Left lung (tissue), 10 donors: ENCODE measurements around the gene PERCC1. TPM values are rescaled to one million over a fixed set of nuclear protein-coding genes. Genes with fewer than 3 reads are reported as not detected.

Experiments used
- ATAC-seq: fragments of 200-7000 bp; cut with Tn5 transposase; one replicate; pipeline ENCODE4 v1.9.1; 2020; ENCODE audit warnings: moderate library complexity
- DNase-seq, 4 donors: peaks; one replicate each; pipeline ENCODE4 v3.0.0-alpha.2; 2013 to 2020
- H3K27ac ChIP-seq, 2 donors: fragments of 200-600 bp; sonication (generic) in 1 of 2; one replicate each; pipeline versions ENCODE4 v1.5.0 to v1.8.0; 2020 to 2021
- H3K27me3 ChIP-seq, 2 donors: fragments of 200-600 bp; sonication (generic) in 1 of 2; one replicate each; pipeline versions ENCODE4 v1.5.0 to v1.8.0; 2020 to 2021
- H3K36me3 ChIP-seq, 2 donors: fragments of 200-600 bp; sonication (generic) in 1 of 2; one replicate each; pipeline versions ENCODE4 v1.5.0 to v1.8.0; 2020 to 2021
- H3K4me1 ChIP-seq, 2 donors: fragments of 200-600 bp; one replicate each; pipeline ENCODE4 v1.8.0; 2021
- H3K4me3 ChIP-seq, 2 donors: fragments of 200-600 bp; sonication (generic) in 1 of 2; one replicate each; pipeline versions ENCODE4 v1.5.0 to v1.8.0; 2020 to 2021; ENCODE audit warnings: mild to moderate bottlenecking in 1 of 2
- H3K9me3 ChIP-seq, 2 donors: fragments of 200-600 bp; sonication (generic) in 1 of 2; one replicate each; pipeline versions ENCODE4 v1.5.0 to v1.8.0; 2020 to 2021
- intact Hi-C, 2 donors: fragments of 100-400 bp; cut with DNase I; formaldehyde crosslinking; loops; one replicate each; pipeline versions ENCODE4 v1.11.2 to v1.14.2; 2022
- polyA plus RNA-seq, 6 donors: library from polyadenylated mRNA; unstranded; fragments of 120-200 nt; gene quantifications; one replicate each; pipeline ENCODE4 v1.2.1, GENCODE V29; 2013; ENCODE audit not compliant: insufficient read length in 6 of 6
- total RNA-seq, 2 donors: library from RNA; stranded (reverse); fragmentation: NEBNext Ultra II Directional; extraction: Animal tissue kit (Norgen Biotek cat#: 25700); gene quantifications; one replicate each; pipeline ENCODE4 v1.2.1, GENCODE V29; 2021
- TF ChIP-seq, protein P1 (sequence below), 2 donors: fragments of 200-600 bp; sonication (generic) in 1 of 2; IDR thresholded peaks; one replicate each; pipeline versions ENCODE4 v1.5.0 to v1.8.0; 2021; ENCODE audit warnings: antibody characterized with exemption in 2 of 2
- donor health status: DM: no; HTN: yes; CAD: no.
- donor health status: DM: no; HTN: no; CAD: no.

PERCC1 gene
- total and polyA plus RNA-seq, 8 donors: 0.31 to 4.4 (median 3.3) TPM; not detected in 1

DNA sequence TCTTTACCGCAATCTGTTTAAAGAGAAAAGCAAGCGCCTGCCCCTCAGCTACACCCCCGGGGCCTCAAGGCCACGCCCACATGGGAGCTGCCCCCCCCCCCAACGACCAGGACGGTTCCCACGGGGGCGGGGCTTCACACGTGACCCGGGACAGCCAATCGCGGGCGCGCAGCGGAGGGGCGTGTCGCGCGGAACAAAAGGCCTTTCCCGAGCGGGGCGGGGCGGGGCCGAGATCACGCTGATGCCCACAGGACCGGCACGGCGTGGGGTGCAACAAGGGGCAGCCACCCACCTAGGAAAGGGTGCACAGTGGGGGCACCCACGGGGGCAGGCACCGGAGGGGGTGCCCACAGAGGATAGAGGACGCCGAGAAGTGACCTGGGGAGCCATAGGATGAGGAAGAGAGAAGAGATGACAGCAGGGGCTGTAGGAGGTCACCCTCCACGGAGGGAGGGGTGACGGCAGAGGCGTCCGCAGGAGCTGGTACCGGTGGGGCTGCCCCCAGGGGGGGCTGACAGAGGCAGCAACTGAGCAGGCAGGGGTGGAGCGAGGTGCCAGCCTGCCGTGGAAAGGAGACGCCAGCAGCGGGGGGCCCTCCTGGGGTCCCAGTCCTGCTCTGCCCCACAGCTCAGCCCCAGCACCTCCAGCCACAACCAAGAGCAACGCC, 22.6 kb upstream of the PERCC1 start:
- H3K36me3 ChIP-seq: peaks cover 0 to 26% of the 10 kb centered on the region in 2 donors
- no peaks in the 10 kb centered on the region for H3K27me3 ChIP-seq
- peak overlapping the region; percentile 42 to 48 for H3K4me3 ChIP-seq
- peaks cover 0 to 22% of the 10 kb centered on the region in 2 donors for H3K4me1 ChIP-seq
- intact Hi-C loops: no loop called here
- DNase-seq (peak; percentile 85 to 97 (median 92)), ATAC-seq (peak; percentile 99)
- no peaks in the 10 kb centered on the region for H3K9me3 ChIP-seq
- peak overlapping the region in 1 of 2 donors; percentile 45 for H3K27ac ChIP-seq
- TF ChIP-seq, protein P1, sequence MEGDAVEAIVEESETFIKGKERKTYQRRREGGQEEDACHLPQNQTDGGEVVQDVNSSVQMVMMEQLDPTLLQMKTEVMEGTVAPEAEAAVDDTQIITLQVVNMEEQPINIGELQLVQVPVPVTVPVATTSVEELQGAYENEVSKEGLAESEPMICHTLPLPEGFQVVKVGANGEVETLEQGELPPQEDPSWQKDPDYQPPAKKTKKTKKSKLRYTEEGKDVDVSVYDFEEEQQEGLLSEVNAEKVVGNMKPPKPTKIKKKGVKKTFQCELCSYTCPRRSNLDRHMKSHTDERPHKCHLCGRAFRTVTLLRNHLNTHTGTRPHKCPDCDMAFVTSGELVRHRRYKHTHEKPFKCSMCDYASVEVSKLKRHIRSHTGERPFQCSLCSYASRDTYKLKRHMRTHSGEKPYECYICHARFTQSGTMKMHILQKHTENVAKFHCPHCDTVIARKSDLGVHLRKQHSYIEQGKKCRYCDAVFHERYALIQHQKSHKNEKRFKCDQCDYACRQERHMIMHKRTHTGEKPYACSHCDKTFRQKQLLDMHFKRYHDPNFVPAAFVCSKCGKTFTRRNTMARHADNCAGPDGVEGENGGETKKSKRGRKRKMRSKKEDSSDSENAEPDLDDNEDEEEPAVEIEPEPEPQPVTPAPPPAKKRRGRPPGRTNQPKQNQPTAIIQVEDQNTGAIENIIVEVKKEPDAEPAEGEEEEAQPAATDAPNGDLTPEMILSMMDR (IDR thresholded peaks at IDR 0.05): no peak

DNA sequence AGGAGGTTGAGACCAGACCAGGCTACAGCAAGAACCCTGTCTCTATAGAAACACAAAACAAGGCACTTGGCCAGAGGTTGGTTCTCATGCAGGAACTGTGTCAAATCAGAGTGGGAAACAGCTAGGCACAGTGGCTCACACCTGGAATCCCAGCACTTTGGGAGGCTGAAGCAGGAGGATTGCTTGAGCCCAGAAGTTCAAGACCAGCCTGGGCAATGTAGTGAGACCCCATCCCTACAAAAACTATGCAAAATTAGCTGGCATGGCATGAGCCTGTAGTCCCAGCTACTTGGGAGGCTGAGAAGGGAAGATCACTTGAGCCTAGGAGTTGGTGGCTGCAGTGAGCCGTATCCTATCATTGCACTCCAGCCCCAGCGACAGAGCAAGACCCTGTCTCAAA, 18.0 kb upstream of the PERCC1 start:
- no peak overlapping the region for H3K4me3 ChIP-seq
- H3K27ac ChIP-seq: no peak overlapping the region
- TF ChIP-seq, protein P1 (IDR thresholded peaks at IDR 0.05): no peak
- peaks cover 0 to 8% of the 10 kb centered on the region in 2 donors for H3K36me3 ChIP-seq
- DNase-seq (no peak), ATAC-seq (no peak)
- peaks cover 5 to 32% of the 10 kb centered on the region in 2 donors for H3K4me1 ChIP-seq
- H3K27me3 ChIP-seq: no peaks in the 10 kb centered on the region
- intact Hi-C loops: no loop called here
- H3K9me3 ChIP-seq: no peaks in the 10 kb centered on the region

DNA sequence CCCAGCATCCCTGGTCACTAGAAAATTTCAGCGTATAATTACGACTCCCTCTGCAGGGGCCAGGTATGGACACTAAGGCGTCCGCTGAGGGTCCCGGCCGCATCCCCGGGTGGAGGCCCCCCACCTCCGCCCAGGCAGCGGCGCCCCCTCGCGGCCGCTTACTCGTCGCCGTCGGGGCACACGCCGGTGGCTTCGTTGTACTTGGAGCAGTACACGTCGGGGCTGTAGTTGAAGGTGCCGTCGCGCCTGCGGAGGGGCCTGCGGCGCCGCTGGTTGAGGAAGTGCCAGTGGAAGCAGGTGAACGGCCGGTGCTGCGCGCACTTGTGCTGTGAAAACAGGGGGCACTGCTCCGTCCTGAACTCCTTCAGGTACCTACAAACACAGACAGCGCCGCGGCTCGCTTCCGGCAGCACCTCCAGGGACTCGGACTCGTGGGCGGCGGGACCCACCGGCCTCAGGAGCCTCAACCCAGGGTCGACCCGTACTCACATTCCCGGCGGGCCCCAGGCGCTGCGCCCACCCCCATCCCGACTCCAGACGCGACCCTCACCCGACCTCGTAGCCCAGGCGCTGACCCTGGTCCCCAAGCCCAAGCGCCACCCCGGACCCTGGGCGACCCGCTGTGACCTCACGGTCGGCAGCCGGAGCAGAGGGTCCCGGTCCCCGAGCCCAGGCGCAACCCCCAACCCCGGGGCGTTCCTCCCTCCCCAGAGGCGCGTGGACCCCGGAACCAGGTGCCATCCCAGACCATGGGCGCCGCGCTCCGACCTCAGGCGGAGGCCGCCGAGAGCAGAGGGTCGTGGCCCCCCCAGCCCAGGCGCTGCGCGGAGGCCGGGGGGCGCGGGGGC, 17.0 kb upstream of the PERCC1 start:
- peaks cover 0 to 11% of the 10 kb centered on the region in 2 donors for H3K36me3 ChIP-seq
- DNase-seq: peak in 3 of 4 donors; percentile 47 to 92 (median 59)
- H3K4me1 ChIP-seq: peaks cover 5 to 31% of the 10 kb centered on the region in 2 donors
- H3K27ac ChIP-seq: peak overlapping the region; percentile 80 to 89
- H3K4me3 ChIP-seq: peak overlapping the region; percentile 69 to 82
- intact Hi-C loops: no loop called here
- peak; percentile 72 for ATAC-seq
- no peaks in the 10 kb centered on the region for H3K9me3 ChIP-seq
- no peaks in the 10 kb centered on the region for H3K27me3 ChIP-seq
- TF ChIP-seq, protein P1 (IDR thresholded peaks at IDR 0.05): peak; percentile 58 to 63

DNA sequence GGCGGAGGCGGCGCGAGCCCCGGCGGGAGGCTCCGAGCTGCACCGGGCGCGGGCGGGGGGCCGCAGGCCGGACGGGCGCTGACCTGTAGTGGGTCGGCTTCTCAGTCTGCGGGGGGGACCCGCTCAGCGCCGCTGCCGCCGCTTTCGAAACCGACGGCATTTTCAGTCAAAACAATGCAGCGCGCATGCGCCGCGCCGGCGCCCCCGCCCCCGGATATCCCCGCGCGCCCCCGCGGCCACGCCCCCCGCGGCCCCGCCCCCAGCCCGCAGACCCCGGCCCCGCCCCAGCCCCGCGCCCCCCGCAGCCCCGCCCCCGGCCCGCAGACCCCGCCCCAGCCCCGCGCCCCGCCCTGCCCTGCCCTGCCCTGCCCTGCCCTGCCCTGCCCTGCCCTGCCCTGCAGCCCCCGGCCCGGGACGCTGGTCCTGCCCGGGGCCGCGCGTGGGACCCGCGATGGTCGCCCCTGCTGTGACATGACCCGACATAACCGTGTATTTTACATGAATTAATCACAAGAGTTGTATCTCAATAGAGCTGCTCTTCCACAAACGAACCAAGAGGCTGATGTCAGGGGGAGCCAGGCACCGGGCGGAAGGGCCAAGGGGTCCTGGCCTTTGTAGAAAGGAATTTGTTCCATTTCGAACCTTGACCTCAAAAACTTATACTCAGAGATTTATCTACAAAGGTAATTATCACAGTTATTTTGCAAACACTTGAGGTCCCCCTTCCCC, 16.2 kb upstream of the PERCC1 start, which contains the start of gene UNKL:
Gene UNKL (minus strand): TSS at position 173 of the 729 bp plus-strand sequence. CDS start 13 bp downstream, at position 160.
- intact Hi-C loops: no loop called here
- peak; percentile 61 to 94 (median 82) for DNase-seq

More for the DNA sequence above, 16.2 kb upstream of the PERCC1 start, which contains the start of gene UNKL:
- no peaks in the 10 kb centered on the region for H3K9me3 ChIP-seq
- H3K4me1 ChIP-seq: peaks cover 8 to 37% of the 10 kb centered on the region in 2 donors
- H3K36me3 ChIP-seq: peaks cover 0 to 11% of the 10 kb centered on the region in 2 donors
- no peaks in the 10 kb centered on the region for H3K27me3 ChIP-seq
- ATAC-seq: peak; percentile 72
- H3K27ac ChIP-seq: peak within 1 kb of the TSS; percentile 80 to 89
- H3K4me3 ChIP-seq: peak within 1 kb of the TSS; percentile 69 to 82
- TF ChIP-seq, protein P1 (IDR thresholded peaks at IDR 0.05): no peak
